SK-N-MC (cell line): ENCODE measurements around the gene FBXO11.

Experiments used
- EZH2 ChIP-seq: fragments of 200-600 bp; sonication (generic); IDR thresholded peaks from one replicate; pipeline ENCODE4 v1.6.1; 2017; ENCODE audit warnings: antibody characterized with exemption
- POLR2AphosphoS5 ChIP-seq: IDR thresholded peaks from 2 replicates; pipeline ENCODE4 v1.6.1; 2012; ENCODE audit warnings: mild to moderate bottlenecking, low read depth, low read length, borderline replicate concordance

GRCh38 chr2:47941936-47942335 lies 35.6 kb upstream of the FBXO11 start:
- no peak for TF ChIP-seq POLR2AphosphoS5
- no peak for TF ChIP-seq EZH2
